ENCODE measurements around the gene CBX1. TPM values are rescaled to one million over a fixed set of nuclear protein-coding genes. Genes with fewer than 3 reads are reported as not detected.

Gene CBX1
- total RNA-seq, 2 experiments from 2014 or later, result 59.7 to 70.4 TPM

GRCh38 chr17:48148029-48148770, 46.9 kb upstream of the CBX1 start:
- ChIA-PET POLR2A (interaction anchor here (0.6 kb wide), 1 partner anchor 562 kb away, joined by 3 read pairs; no protein-coding TSS in a partner anchor), CTCF (ENCODE audit: unreplicated experiment) (no interaction called here)
- Histone ChIP-seq H3K79me2 (ENCODE audit: insufficient read depth, low read depth, low read length) (no peaks in the 10 kb centered on the region), H3K4me2 (ENCODE audit: low read length) (no peak overlapping the region), H3K27ac (ENCODE audit: low read depth, low read length, poor library complexity, severe bottlenecking) (no peak overlapping the region), H4K20me1 (ENCODE audit: insufficient read depth, low read length) (no peaks in the 10 kb centered on the region), H3K9me3 (ENCODE audit: low read length) (no peaks in the 10 kb centered on the region), H3K4me3 (ENCODE audit: low read depth, low read length, poor library complexity, severe bottlenecking) (no peak overlapping the region), H3K4me1 (ENCODE audit: insufficient read depth, low read length, poor library complexity, severe bottlenecking) (no peaks in the 10 kb centered on the region), H3K36me3 (ENCODE audit: insufficient read depth, low read length) (no peaks in the 10 kb centered on the region), H3K9me2 (ENCODE audit: insufficient read depth, low read length) (no peaks in the 10 kb centered on the region), H2AFZ (ENCODE audit: low read length) (no peak overlapping the region)
- intact Hi-C loops (cut with micrococcal nuclease; ENCODE audit: unreplicated experiment), result no loop called here
- no TSS peak for BruUV-seq (replicated peaks)
- no peak for TF ChIP-seq EZH2phosphoT487 (IDR thresholded peaks at IDR 0.05; ENCODE audit: borderline replicate concordance, low read depth, low read length)
- TF ChIP-seq, protein P1, sequence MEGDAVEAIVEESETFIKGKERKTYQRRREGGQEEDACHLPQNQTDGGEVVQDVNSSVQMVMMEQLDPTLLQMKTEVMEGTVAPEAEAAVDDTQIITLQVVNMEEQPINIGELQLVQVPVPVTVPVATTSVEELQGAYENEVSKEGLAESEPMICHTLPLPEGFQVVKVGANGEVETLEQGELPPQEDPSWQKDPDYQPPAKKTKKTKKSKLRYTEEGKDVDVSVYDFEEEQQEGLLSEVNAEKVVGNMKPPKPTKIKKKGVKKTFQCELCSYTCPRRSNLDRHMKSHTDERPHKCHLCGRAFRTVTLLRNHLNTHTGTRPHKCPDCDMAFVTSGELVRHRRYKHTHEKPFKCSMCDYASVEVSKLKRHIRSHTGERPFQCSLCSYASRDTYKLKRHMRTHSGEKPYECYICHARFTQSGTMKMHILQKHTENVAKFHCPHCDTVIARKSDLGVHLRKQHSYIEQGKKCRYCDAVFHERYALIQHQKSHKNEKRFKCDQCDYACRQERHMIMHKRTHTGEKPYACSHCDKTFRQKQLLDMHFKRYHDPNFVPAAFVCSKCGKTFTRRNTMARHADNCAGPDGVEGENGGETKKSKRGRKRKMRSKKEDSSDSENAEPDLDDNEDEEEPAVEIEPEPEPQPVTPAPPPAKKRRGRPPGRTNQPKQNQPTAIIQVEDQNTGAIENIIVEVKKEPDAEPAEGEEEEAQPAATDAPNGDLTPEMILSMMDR (conservative IDR thresholded peaks at IDR 0.05; ENCODE audit: low read length), result no peak
- no peak for DNase-seq (ENCODE audit: low spot score)

- DNase-seq (ENCODE audit: low spot score), result no peak
- H3K4me1 ChIP-seq (ENCODE audit: insufficient read depth, low read length, poor library complexity, severe bottlenecking), result no peaks in the 10 kb centered on the region
- POLR2A ChIA-PET, result no interaction called here
- no TSS peak for BruUV-seq (replicated peaks)
- no peak overlapping the region for H2AFZ ChIP-seq (ENCODE audit: low read length)
- H3K79me2 ChIP-seq (ENCODE audit: insufficient read depth, low read depth, low read length), result no peaks in the 10 kb centered on the region
- TF ChIP-seq, protein P1 (conservative IDR thresholded peaks at IDR 0.05; ENCODE audit: low read length), result no peak
- no peak for TF ChIP-seq EZH2phosphoT487 (IDR thresholded peaks at IDR 0.05; ENCODE audit: borderline replicate concordance, low read depth, low read length)
- no peaks in the 10 kb centered on the region for H3K9me3 ChIP-seq (ENCODE audit: low read length)
- H3K27ac ChIP-seq (ENCODE audit: low read depth, low read length, poor library complexity, severe bottlenecking), result no peak overlapping the region
- no peaks in the 10 kb centered on the region for H4K20me1 ChIP-seq (ENCODE audit: insufficient read depth, low read length)
- no peaks in the 10 kb centered on the region for H3K9me2 ChIP-seq (ENCODE audit: insufficient read depth, low read length)
- no peak overlapping the region for H3K4me3 ChIP-seq (ENCODE audit: low read depth, low read length, poor library complexity, severe bottlenecking)
- intact Hi-C loops (cut with micrococcal nuclease; ENCODE audit: unreplicated experiment), result no loop called here
- H3K4me2 ChIP-seq (ENCODE audit: low read length), result no peak overlapping the region
- CTCF ChIA-PET (ENCODE audit: unreplicated experiment), result no interaction called here
- H3K36me3 ChIP-seq (ENCODE audit: insufficient read depth, low read length), result no peaks in the 10 kb centered on the region
Measured at GRCh38 chr17:48144976-48145798, 43.9 kb upstream of the CBX1 start.

Data from OCI-LY7 (cell line).